ENCODE data around the gene MTOR.

The MTOR gene

DNA sequence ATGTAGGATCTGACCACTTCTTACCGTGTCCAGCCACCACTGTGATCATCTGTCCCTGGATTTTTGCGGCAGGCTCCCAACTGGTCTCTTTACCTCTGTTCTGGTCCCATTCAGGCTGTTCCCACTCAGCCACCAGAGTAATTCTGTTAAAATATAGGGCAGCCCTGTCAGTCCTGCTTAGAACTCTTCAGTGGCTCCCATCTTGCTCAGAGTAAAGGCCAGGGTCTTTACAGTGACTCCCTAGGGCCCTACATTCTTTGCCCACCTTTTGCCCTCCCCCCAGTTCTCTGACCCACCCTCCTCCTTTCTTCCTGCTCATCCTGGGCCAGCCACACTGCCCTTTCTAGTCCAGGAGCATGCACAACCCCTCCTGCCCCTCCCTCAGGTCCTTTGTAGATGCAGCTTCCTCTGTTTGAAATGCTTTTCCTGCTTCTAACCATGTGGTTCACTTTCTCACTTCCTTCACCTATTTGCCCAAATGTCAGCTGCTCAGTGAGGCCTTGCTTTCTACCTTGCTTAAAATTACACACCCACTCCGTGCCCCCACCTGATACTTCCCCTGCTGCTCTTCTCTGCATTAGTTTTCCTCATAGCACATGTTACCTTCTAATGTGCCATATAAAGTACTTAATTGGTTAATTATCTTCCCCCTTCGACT lies 18.5 kb upstream of the MTOR start:
- no peak for DNase-seq (ENCODE audit: low spot score)

DNA sequence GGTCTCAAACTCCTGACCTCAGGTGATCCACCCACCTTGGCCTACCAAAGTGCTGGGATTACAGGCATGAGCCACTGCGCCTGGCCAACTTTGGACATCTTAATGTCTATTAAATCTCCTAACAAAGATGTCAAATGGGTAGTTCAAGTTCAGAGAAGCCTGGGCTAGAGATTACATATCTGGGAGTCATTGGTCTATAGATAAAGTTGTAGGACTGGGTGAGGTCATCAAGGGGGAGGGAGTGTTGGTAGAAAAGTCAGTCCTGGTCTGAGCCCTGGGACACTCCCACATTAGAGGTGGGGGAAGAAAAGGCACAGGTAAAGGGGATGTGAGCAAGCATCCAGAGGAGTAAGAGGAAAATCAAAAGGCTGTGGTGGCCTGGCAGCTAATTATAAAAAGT lies 17.3 kb upstream of the MTOR start:
- no peak for DNase-seq (ENCODE audit: low spot score)

GRCh38 chr1:11279152-11279551 lies 16.8 kb upstream of the MTOR start:
- DNase-seq (ENCODE audit: low spot score), result no peak

GRCh38 chr1:11273595-11274234 lies 11.4 kb upstream of the MTOR start:
- peak; percentile 22 for DNase-seq (ENCODE audit: low spot score)

DNA sequence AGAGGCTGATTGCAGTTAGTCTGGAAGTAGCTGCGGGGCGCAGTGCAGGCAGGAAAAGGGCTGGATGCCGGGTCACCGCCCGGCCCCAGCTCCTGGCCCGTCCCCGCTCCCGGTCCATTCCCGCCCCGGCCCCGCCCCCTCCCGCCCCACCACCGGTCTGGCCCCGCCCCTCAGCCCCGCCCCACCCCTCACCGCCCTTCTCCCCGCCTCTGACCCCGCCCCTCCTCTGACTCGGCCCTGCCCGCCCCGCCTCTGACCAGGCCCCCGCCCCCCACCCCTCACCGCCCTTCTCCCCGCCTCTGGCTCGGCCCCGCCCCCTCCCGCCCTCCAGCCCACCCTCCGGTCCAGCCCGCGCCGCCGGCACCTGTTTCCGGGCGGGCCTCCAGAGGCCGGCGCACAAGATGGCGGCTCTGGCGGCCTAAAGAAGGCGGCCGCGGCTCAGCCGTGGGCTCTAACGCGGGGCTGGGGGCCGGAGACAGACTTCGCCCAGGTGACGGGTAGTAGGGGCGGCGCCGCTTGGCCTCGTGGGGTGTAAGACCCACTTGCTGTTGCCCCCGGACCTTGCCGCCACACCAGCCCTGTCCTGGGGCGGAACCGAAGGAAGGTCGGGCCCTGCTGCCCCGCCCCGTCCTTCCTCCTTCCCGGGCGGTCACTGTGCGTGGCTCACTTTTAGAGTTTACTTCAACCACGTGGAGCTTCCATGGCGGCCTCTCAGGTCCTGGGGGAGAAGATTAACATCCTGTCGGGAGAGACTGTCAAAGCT lies 10.7 kb upstream of the MTOR start, which contains the start of gene UBIAD1:
Gene UBIAD1 (plus strand): TSS at position 367 of the 763 bp plus-strand sequence. CDS start 334 bp downstream, at position 701.
- peak; percentile 88 for DNase-seq (ENCODE audit: low spot score)

DNA sequence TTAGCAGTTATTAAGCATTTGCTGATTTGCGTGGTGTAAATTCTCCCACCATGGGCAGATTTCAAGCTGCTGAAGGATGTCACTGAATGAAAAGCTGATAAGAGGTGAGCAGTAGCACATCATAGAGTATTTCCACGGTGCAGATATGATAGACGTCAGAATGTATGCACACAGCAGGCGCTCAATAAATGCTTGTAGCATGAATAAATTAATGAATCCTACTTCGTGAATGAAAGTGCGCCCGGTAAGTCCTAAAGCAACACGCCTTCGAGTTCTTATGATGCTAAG lies 10.1 kb upstream of the MTOR start:
- DNase-seq (ENCODE audit: low spot score), result no peak

DNA sequence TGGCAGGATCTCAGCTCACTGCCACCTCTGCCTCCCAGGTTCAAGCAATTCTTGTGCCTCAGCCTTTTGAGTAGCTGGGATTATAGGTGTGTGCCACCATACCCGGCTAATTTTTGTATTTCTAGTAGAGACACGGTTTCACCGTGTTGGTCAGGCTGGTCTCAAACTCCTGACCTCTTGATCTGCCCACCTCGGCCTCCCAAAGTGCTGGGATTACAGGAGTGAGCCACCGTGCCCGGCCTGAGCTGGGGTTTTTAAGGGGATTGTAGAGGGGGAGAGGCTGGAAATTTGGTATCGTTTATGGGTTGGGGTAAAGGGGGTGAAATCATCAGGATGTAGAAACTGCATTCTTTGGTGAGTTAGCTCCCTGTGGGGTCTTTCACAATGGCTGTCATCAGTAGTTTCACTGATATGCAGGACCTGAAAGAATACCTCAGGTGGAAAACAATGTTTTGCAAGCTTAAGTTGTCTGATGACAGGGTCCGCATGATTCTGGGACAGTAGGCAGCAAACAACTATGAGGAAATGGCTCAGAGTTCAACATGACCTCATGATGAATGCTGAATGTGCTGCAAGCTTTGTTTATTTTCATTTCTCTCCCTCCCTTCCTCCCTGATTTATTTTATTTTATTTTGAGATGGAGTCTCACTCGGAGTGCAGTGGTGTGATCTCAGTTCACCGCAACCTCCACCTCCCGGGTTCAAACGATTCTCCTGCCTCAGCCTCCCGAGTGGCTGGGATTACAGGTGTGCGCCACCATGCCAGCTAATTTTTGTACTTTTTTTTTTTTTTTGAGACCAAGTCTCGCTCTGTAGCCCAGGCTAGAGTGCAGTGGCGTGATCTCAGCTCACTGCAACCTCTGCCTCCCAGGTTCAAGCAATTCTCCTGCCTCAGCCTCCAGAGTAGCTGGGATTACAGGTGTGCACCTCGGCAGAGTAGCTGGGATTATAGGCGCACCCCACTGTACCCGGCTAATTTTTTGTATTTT lies 5.3 kb upstream of the MTOR start:
- DNase-seq (ENCODE audit: low spot score), result peak; percentile 25

- no peak for DNase-seq (ENCODE audit: low spot score)
These were observed 4.1 kb upstream of the MTOR start for GRCh38 chr1:11266268-11267074.

GRCh38 chr1:11256299-11256698 lies 6.1 kb downstream of the MTOR start:
- no peak for DNase-seq (ENCODE audit: low spot score)

DNA sequence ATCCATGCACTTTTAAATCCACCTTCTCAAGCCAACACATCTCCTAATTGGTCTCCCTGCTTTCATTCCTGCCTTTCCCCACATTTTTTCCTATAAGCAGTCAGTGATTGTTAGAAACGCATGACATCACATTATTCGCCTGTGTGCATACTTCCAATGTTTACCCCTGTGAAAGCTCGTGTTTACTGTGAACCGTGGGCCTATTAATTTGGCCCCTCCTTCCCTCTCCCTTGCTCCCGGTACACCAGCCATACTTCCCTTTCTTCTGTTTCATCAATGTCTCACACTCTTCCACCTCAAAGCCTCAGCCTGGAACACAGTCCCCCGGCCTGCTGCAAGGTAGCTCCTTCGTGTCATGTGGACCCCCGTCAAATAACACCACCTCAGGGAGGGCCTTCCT lies 9.1 kb downstream of the MTOR start:
- DNase-seq (ENCODE audit: low spot score), result no peak

GRCh38 chr1:11252538-11252937 lies 9.8 kb downstream of the MTOR start:
- no peak for DNase-seq (ENCODE audit: low spot score)

GRCh38 chr1:11248169-11248568 lies 14.2 kb downstream of the MTOR start:
- DNase-seq (ENCODE audit: low spot score), result no peak

DNA sequence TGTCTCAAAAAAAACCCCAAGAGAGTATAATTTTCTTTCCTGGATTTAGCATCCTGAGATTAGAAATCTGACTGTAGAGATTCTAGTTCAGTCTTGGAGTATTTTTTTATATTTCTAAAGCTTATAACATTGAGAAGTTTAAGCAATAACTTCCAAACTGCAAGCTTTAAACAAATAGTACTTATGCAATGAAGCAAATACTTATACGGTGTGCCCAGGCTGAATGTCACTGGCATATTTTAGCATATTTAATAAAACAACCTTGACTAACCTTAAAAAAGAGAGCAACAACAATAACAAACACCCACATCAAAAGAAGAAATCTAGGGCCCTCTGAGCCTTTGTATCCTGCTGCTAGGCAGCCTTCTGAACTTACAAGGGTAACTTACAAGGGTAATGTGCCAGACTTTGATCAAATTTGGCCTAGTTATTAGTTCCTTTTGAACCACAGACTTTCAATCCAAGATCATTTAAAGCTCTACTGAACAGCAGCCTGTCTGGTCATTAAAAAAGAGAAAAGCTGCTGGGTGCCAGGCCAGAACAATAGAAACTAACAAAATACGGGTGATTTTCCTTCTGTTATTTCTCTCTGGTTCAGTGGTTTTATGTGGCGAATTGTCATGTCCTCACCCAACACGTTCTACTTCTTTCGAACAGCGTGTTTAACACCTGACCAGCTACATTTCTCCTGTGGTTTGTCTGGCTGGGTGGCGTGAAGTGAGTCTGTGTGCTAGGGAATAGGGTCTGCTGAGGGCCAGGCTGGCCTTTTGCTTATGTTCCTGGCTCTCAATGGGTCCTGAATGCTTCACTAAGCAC lies 16.2 kb downstream of the MTOR start:
- DNase-seq (ENCODE audit: low spot score), result no peak

DNA sequence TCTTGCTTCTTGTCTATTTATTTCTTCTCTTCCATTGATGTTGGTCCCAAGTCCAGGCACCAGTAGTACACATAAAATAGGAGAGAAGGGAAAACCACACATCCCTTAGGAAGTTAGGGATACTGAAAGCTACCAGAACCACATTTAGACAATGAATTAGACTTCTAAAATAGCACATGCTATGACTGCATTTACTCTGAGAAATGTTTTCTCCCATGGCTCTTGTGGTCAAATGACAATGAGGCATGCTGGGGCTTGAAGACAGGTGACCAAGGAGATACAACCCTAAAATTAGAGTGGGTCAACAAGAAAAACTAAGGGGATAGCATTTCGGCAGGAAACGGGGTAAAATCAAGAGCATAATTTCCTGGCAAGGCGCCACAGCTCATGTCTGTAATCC lies 17.1 kb downstream of the MTOR start:
- no peak for DNase-seq (ENCODE audit: low spot score)

GRCh38 chr1:11238311-11238710 lies 24.0 kb downstream of the MTOR start:
- DNase-seq (ENCODE audit: low spot score), result no peak

GRCh38 chr1:11237356-11237755 lies 25.0 kb downstream of the MTOR start:
- no peak for DNase-seq (ENCODE audit: low spot score)

DNA sequence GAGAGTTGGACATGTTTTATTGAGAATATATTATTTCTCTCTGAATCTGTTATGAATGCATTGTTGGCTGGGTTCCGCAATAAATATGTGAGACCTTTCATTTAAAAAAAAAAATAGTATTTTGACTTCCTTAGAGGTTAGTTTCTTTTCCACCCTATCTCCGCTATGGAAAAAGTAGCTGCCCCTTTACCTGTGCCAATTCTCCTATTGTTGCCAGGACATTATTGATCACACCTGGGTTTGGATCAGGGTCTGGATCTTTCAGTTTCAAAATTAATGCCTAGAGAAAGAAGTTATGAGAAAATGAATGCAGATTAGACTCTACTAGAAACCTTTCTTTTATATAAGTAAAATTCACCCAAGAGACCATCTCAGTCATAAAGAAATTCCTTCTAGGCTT lies 29.1 kb downstream of the MTOR start:
- no peak for DNase-seq (ENCODE audit: low spot score)

DNA sequence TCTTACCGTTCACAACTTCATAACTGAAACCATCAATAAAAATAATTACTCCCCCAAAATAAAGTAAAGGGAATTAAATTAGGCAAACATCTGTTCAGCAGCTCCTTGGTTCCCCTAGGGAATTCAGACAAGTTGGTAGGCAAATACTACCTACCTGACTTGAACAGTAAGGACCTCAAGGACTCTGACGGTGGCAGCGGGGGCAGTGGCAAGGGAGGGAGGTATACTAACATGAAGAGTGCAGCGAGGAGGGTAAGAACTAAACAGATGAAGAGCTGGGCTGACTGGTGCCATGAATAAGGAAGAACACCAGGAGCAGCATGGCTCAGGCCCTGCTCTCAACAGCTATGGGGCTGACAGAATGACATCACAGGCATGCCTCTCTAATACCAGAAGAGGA lies 33.1 kb downstream of the MTOR start:
- DNase-seq (ENCODE audit: low spot score), result no peak

DNA sequence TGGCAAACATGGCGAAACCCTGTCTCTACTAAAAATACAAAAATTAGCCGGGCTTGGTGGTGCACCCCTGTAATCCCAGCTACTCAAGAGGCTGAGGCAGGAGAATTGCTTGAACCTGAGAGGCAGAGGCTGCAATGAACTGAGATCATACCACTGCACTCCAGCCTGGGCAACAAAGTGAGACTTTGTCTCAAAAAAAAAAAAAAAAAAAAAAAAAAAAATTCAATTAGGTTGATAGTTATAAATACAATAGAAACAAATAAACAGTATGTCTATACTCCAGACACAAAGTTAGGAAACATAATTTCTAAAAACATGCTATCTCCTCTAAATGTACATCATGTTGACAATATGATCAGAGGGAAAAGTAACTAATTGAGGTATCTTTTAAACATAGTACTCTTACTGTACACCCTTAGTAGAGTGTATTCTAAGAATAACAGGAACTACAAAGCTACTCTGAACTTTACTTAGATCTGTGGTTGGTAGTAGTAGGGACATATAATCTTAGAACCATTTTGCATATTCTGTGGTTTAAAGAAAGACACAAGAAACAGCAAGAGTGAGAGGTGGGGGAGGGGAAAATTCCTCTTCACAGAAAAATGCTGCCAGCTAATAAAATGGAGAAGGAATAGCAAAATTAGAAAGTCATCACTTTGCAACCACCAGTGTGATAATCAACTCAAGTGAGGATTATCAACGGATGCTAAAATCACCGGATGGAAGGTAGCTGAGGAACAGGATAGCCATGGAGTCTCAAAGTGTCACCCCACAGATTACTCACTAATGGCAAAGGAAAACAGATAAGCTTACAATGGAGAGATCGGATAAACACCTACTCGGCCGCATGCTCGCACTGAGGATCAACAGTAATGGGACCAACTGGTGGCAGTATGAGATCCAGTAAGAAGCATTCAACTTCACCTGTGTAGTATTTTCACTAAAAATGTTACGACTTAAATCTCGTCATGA lies 35.0 kb downstream of the MTOR start:
- DNase-seq (ENCODE audit: low spot score), result no peak
